GM10266 (cell line): ENCODE measurements around the gene CDX1.

ENCODE experiments used
- DNase-seq: peaks from one replicate; pipeline ENCODE4 v3.0.0; 2012; ENCODE audit errors: extremely low spot score
- TF ChIP-seq, protein P1 (sequence below): IDR thresholded peaks from 2 replicates; pipeline ENCODE4 v1.5.1; 2012; ENCODE audit warnings: mild to moderate bottlenecking, low read depth; ENCODE audit not compliant: control insufficient read depth, insufficient read depth; ENCODE audit errors: missing control alignments

CDX1 gene

DNA sequence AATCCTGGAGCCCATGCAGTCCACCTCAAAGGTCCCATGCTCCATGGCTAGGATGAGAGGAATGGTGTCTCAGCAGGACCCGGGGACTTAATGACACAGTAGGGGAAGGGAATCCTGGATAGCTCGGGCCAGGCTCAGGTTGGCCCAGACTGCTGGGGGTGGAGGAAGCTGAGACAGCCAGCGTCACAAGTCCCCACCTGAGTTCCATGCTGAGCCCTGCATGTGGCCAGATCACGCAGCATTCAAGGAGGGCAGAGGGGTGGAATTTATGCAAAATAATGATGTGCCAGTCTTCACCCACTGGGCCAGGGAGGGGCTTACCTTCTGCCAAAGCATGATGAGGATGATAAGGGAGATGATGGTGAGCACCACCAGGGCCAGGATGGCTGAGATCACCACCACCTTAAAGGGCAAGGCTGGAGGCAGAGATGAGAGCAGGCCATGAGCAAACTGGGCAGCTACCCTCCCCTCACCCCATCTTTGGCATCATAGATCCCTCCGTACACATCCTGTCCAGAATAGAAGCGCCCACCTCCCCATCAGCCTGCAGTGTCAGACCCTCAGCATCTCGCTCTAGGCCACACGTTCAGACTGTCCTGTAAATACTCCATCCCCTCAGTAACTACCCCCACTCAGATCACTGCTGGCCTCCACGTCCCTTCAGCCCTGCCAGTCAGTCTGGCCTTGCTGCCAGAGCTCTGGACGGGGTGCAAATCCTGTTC, 40.2 kb upstream of the CDX1 start:
- DNase-seq, result no peak
- TF ChIP-seq, protein P1, sequence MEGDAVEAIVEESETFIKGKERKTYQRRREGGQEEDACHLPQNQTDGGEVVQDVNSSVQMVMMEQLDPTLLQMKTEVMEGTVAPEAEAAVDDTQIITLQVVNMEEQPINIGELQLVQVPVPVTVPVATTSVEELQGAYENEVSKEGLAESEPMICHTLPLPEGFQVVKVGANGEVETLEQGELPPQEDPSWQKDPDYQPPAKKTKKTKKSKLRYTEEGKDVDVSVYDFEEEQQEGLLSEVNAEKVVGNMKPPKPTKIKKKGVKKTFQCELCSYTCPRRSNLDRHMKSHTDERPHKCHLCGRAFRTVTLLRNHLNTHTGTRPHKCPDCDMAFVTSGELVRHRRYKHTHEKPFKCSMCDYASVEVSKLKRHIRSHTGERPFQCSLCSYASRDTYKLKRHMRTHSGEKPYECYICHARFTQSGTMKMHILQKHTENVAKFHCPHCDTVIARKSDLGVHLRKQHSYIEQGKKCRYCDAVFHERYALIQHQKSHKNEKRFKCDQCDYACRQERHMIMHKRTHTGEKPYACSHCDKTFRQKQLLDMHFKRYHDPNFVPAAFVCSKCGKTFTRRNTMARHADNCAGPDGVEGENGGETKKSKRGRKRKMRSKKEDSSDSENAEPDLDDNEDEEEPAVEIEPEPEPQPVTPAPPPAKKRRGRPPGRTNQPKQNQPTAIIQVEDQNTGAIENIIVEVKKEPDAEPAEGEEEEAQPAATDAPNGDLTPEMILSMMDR, result no peak

DNA sequence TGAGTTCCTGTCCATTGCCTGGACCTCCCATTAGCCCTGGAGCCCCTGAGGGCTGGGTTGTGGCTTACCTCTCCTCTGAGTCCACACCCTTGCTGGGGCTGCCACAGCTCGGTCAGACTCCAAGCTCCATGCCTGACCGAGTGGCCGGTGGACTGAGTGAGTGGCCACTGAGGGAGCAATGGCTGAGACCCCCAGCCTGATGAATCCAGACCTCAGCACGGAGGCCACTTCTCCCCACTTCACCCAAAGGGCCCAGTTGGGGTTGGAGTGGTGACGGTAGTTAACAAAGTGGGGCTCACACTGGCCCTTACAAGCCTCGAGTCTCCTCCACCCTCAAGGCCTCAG, 39.7 kb upstream of the CDX1 start:
- TF ChIP-seq, protein P1, result no peak
- DNase-seq, result no peak

DNA sequence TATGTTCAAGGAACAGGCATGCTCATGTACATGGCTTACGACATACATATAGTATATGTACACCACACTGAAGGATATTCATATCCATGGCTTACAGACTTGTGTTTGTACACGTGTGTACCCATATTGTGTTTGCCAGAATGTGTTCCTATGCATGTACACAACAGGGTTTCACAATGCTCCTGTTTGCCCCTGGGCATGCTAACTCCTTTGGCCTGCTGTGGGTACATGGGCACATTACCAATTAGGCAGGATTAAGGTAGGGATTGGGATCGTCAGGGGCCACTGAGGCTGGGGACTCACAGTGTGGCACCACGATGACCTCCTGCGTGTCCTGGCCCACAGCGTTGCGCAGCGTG, 37.1 kb upstream of the CDX1 start:
- DNase-seq, result no peak
- TF ChIP-seq, protein P1, result no peak

DNA sequence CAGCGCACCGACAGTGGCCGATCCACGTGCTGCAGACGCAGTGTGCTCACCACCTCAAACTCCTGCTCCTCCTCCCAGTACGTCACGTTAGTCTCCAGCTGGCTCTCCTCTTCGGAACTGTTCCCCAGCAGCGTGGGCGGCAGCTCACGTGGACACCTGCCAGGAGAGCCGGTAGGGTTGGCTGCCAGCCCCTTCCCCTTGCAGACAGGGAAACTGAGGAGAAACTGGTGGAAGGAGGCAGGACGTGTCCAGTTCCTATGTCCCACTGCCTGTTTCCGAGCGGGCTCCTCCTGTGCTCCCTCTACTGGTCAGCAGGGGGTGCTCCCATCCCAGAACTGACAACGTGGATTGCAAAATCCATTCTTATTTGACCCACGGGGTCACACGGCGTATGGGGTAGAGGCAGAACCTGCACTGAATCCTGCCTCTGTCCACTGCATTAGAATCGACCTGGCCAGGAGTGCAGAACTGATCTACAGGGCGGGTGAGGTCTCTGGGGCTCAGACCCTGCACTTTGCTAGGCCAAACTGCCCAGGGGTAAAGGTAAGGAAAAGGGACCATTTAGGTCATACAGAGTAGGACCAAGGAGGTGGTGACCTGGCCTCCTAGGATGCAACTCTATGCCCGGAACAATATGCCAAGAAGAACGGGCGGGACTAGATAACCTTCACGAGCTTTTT, 36.6 kb upstream of the CDX1 start:
- TF ChIP-seq, protein P1, result peak; percentile 86
- peak; percentile 85 for DNase-seq

DNA sequence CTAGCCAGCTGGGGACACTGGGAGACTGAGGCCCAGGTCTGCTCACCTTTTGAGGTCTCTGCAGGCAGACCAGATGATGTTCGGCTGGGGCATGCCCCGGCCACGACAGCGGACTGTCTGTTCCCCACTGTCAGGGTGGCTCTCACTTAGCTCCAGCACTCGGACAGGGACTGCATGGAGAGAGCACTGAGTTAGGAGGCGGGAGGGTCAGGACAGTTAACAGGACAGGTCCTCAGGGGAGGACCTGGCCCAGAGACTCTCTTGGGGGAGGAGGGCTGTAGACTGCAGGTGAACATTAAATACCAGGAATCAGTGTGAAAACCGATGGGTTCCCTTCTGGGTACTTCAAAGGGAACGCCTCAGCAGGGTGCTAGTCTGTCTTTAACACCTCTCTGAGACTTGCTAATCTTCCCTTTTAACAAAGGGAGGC, 36.1 kb upstream of the CDX1 start:
- TF ChIP-seq, protein P1, result no peak
- DNase-seq, result no peak

DNA sequence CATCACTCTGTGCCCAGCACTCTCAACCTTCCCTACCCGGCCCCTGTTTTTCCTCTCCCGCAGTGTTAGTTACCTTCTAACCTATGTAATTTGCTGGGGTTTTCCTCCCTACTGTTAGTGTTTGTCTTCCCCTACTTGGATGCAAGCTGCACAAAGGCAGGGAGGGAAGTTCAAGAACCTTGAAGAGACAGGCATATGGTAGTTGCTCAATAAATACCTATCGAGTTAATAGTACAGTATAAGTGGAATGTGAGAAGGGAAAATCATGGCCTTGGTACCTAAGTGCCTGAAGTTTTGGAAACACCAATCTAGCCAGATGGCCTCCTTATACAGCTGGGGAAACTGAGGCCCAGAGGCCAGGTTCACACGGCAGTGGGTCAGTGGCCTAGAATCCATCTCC, 35.1 kb upstream of the CDX1 start:
- no peak for DNase-seq
- TF ChIP-seq, protein P1, result no peak

DNA sequence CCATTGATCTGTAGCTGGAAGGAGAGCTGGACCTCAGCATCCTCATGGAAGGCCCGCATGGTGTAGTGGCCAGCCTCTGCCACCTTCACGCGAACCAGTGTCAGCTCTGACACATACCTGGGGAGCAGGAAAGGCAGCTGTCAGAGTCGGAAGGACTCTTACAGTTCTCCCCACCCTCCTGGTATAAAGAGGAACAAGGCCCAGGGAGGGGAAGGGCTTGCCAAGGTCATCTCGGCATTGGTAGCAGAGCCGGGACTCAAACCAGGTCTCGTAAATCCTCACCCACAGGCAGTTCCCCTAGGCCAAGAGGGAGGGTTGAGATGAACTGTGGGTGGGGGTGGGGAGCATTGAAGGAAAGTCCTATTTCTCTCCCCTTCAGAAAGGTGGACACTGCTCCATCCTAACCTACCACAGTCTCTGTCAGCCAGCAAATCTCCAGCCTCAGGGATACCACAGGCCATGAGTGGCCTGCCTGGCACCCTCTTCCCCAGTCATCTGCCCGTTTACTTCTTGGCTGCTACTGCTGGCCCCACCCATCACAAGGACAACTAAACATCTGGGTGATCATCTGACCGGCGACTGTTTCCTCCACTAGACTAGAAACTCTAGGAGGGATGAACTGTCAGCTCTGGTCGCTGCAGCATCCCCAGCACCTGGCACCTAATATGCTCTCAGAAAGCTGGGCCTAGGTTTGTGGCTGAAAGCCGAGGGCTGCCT, 34.4 kb upstream of the CDX1 start:
- no peak for DNase-seq
- TF ChIP-seq, protein P1, result no peak
